ENCODE data around the gene TRAFD1.
A peak's percentile ranks its signal among the peaks of the same experiment; 100 is the strongest.
"Not testable (repeated sequence)": the region's sequence is repeated elsewhere in the genome, so short reads cannot be mapped to it uniquely, and the experiment has no call there.

TRAFD1 gene

DNA sequence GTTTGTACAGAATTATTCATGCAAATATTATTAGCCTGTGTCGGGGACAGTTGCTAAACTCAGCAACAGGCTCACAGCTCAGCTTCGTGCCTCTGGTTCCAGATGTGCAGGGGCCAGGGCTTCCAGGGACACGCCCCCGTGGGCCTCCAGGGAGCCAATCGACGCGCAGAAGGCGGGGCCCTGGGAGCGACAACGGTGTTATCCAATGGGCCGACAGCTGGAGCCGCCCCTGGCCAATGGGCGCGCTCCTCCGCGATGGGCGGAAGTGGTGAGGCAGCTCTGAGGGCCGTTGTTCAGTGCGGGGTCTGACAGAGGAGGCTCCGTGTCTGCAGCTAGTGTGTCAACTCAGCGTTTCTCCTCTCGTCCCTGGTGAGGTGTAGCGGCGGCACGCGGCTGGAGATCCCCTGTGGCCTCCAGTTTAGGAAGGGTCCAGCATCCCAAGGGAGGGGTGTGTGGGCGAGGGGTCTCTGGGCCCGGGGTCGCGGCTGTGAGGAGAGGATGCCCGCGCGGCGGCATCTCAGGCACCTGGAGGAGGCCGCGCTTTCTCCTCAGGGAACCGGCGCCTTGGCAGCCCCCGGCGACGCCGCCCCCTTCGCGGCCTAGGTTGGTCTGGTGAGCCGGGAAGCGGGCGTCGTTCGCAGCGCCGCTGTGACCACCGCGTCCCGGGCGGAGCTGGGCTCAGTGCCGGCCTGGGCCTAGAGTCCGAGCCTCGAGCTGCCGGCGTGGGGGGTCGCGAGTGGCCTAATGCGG lies at the start of gene TRAFD1:
TSS of gene TRAFD1 (plus strand) at position 311 of the 750 bp plus-strand sequence. CDS start 4,963 bp downstream, outside the sequence.
- DNase-seq: peak; percentile 97

DNA sequence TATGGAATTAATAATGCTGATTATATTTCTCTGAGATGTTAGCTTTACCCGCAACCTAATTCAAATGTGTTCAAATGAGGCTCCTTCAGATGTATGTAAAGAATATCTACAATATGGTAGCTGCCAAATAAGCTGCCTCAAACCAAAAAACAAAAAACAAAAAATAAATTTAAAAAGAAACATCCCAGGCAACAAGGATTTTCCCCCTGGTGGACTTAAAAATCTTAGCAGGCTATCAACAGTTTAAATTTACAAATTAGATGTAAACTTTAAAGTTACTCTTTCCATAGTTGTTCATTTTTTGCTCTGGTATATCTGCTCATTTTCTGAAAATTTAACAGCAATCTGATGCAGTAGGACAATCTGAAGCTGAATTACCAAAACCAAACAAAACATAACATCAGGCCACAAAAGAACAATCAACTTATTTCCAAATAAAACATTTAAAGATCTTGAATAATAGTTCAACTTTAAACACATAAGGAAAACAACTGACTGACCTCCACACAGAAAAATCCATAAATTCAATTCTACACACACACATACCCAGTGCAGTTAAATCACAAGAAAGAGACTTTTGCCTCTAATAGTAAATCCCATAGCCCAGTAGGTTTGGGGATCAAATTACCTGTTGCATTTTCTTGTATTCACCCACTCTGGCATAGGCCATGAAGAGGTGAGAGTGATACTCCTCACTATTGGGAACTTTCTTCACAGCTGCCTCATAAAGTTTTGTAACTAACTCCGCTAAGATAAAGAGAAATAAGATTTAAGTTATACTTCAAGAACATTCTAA lies 38.1 kb upstream of the TRAFD1 start:
- no peak for DNase-seq

- DNase-seq: no peak
These were observed 37.5 kb upstream of the TRAFD1 start for GRCh38 chr12:112087851-112088250.

GRCh38 chr12:112091563-112091962 lies 33.8 kb upstream of the TRAFD1 start:
- DNase-seq: no peak

DNA sequence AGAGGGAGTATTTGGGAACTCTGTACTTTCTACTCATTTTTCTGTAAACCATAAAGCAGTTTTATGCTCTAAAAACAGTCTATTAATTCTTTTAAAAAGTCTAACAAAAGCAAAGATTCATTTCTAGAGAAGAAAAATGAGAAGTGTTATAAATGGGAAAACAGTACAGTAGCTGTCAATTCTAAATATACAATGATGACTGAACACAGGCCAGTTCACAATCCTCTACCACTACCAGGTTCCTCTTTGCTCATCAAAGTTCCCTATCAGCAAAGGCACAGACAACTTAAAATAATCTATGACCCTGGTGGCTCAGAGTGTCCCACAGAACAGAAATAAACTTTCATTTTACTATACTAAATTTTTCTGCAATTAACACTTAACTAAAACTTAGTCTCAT lies 29.3 kb upstream of the TRAFD1 start:
- DNase-seq: no peak

- no peak for DNase-seq
These were observed 28.7 kb upstream of the TRAFD1 start for GRCh38 chr12:112096667-112097066.

DNA sequence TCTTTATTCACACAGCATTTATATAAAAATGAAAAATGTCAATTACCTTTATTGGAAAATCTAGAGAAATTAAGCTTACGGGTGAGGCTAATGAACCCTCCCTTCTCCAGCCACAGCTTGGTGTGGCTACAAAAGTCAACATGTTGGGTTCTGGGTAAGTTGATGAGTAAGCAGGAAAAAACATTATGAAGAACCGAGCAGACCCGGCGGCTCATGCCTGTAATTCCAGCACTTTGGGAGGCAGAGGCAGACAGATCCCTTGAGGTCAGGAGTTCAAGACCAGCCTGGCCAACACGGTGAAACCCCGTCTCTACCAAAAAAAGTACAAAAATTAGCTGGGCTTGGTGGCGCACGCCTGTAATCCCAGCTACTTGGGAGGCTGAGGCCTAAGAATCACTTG lies 27.7 kb upstream of the TRAFD1 start:
- DNase-seq: no peak

DNA sequence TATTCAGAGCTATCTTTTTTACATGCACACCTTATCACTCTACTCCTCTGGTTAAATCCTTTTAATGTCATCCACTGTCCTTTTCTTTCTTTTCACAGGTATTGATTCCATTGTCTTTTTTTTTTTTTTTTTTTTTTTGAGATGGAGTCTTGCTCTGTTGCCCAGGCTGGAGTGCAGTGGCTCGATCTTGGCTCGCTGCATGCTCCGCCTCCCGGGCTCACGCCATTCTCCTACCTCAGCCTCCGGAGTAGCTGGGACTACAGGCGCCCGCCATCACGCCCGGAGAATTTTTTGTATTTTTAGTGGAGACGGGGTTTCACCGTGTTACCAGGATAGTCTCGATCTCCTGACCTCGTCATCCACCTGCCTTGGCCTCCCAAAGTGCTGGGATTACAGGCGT lies 24.9 kb upstream of the TRAFD1 start:
- not testable (repeated sequence) for DNase-seq

- DNase-seq: no peak
These were observed 23.2 kb upstream of the TRAFD1 start for GRCh38 chr12:112102127-112102526.

DNA sequence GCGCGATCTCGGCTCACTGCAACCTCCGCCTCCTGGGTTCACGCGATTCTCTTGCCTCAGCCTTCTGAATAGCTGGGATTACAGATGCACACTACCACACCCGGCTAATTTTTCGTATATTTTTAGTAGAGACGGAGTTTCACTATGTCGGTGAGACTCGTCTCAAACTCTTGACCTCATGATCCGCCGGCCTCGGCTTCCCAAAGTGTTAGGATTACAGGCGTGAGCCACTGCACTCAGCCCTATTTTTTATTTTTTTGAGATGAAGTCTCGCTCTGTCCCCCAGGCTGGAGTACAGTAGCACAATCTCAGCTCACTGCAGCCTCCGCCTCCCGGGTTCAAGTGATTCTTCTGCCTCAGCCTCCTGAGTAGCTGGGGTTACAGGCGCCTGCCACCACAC lies 22.6 kb upstream of the TRAFD1 start:
- not testable (repeated sequence) for DNase-seq

DNA sequence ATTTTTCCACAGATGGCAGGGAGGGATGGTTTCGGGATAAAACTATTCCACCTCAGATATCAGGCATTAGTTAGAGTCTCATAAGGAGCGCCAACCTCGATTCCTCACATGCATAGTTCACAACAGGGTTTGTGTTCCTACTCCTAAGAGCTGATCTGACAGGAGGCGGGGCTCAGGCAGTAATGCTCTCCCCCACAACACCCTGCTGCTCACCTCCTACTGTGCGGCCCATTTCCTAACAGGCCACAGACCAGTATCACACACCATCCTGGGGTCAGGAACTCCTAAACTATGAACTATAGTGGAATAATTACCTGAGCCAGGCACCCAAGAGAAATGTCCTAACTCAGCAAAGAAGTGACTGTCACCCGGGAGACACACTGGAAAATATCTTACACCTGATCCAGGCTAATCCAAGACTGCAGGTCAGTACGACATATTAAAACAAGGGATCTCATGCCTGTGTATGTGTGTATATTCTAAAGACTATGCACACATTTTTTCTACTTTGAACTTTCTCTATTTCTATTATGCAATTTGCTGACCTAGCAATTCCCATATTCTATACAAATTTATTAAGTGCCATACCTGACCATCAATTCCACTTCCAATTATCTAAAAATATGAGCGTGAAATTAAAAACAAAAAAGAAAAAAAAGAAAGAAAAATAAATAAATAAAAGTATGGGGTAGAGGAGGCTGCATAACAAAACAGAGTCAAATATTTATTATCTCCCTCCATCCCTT lies 21.4 kb upstream of the TRAFD1 start:
- no peak for DNase-seq

DNA sequence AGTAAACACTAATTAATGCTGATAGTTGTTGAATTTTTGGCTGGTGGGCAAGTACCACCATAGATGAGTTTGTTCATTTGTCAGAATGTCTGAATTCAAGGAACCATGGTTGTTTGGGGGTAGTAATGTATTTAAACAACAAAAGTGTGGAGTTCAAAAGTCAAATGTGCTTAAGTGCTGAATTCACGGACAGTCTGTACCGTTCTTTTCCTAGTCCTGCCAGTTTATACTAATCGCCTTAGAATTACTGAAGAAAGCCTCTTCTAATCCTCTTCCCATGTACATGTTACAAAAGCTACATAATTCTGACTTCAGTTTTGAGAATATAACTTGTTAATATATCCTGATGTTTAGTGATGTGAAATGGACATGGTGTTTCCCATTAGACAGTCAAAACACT lies 19.5 kb upstream of the TRAFD1 start:
- DNase-seq: no peak

DNA sequence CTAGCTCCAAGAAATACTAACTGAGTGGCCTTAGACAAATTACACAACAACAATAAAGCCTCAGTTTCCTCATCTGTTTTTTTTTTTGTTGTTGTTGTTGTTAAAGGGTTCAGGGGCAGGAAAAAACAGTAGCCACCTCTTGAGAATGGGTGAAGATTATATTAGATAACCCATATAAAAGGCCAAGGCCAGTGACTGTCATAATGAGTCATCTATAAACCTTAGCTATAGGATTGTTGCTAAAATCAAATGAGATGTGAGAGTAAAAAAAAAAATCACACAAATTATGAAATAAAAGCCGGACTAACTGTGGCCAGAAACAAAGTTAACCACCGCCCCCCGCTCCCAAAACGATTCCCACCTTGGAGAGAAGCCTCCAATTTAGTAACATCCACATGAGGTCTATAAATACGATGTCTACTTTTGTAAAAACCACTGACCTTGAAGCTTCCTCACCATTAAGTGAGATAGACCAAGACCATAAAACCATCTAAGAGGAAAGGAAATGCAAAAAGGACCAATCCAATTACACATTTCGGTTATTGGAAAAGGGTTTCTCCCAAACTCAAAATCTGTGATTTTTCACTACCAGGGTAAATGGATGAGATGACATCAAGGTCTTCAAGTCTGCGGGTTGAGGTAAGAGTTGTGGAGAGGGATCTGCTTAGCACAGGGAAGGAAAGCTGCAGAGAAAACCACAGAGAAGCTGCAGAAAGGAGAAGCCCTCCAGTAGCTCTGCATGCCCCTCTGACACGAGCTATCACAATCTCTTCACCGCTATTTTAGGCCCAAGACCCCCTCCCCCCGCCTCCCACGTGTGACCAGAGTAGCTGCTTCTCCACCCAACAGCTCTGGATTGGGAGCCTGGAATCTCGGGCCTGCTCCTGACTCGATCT lies 17.8 kb upstream of the TRAFD1 start:
- DNase-seq: no peak

- DNase-seq: peak; percentile 85
These were observed 16.9 kb upstream of the TRAFD1 start, which contains the start of gene NAA25 for GRCh38 chr12:112108202-112109079. Gene NAA25 (minus strand): TSS chr12:112108783. CDS start chr12:112108773, 10 bp downstream.

DNA sequence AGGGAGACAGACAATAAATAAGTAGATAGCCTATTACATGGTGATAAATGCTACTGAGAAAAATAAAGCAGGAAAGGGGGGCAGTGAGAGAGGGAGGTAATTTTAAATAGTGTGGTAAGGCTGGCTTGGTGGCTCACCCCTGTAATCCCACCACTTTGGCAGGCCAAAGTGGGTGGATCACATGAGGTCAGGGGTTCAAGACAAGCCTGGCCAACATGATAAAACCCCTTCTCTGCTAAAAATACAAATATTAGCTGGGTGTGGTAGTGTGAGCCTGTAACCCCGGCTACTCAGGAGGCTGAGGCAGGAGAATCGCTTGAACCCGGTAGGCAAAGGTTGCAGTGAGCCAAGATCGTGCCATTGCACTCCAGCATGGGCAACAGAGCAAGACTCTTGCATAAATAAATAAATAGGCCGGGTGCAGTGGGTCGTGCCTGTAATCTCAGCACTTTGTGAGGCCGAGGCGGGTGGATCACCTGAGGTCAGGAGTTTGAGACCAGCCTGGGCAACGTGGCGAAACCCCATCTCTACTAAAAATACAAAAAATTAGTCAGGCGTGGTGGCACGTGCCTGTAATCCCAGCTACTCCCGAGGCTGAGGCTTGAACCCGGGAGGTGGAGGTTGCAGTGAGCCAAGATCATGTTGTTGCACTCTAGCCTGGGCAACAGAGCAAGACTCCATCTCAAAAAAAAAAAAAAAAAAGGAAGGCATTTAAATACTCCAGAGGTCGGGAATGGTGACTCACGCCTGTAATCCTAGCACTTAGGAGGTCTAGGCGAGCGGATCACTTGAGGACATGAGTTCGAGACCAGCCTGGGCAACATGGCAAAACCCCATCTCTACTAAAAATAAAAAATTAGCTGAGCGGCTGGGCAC lies 14.3 kb upstream of the TRAFD1 start:
- DNase-seq: not testable (repeated sequence)

GRCh38 chr12:112111931-112112330 lies 13.4 kb upstream of the TRAFD1 start:
- no peak for DNase-seq

DNA sequence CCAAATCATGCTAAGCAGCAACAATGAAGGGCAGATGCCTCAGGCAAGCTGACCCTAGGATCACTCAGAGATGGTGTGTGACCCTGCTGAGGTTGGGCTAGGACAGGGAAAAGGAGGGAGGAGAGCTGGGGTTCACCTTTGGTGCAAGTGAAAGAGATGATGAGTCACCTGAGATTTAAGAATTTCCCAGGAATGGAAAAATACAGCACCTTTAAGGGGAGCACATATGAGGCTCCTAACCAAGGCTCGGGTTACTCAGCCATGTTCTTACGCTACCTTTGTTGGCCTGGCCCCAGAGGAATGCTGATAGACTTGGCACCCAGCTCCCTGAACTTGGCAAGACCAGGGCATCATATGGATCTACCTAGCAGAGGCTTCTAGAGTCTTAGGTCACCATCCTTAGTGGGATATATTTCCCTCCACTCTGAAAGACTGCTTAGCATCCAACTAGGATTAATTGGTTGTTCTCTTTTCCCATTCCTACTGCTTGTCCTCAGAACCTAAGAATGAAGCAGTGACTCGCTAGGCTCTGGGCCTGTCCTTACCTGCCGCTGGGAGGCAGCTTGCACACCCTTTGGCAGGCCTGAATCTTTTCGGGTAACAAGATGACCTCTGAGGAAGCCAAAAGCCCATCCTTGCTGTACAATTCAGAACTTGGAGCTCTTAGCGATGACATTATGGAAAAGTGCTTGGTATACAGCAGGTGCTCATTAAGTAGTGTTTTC lies 12.8 kb upstream of the TRAFD1 start:
- DNase-seq: no peak

GRCh38 chr12:112115259-112116045 lies 9.9 kb upstream of the TRAFD1 start:
- no peak for DNase-seq
